ENCODE data around the gene NTRK2.

The NTRK2 gene

DNA sequence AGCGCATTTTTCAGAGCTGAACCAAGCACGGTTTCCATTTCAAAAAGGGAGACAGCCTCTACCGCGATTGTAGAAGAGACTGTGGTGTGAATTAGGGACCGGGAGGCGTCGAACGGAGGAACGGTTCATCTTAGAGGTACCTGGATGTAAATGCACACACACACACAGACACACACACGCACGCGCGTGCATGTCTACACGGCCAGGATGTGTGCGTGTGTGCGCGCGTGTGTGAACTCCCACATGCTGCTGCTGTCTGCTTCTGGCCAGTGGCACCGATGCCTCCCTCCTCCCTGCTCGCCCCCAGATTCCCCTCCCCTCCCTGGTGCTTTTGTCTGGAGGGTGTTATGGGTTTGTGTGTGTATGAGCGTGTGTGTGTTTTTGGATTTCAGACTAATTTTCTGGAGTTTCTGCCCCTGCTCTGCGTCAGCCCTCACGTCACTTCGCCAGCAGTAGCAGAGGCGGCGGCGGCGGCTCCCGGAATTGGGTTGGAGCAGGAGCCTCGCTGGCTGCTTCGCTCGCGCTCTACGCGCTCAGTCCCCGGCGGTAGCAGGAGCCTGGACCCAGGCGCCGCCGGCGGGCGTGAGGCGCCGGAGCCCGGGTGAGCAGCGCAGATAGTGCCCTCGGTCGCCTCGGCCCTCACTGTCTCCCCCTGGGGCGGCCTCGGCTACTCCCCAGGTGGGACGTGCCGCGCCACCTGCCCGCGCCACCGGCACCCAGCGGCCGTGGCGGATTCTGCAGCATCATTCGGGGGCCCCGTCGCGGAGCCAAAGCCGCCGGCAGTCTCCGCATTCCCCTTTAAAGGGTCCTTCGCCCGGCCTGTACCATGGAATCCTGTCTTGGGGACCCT lies at the start of gene NTRK2:
NTRK2 (plus strand) TSS at position 442 of the 850 bp plus-strand sequence. CDS start 1,020 bp downstream, outside the sequence.
- Mint-ChIP-seq H3K36me3 (no peaks in the 10 kb centered on the region), H3K27me3 (peaks cover 31% of the 10 kb centered on the region), H3K4me3 (peak within 1 kb of the TSS; percentile 56), H3K27ac (no peak within 1 kb of the TSS), H3K9me3 (ENCODE audit: low read depth) (peaks cover 4% of the 10 kb centered on the region), H3K4me1 (ENCODE audit: low read depth) (peaks cover 19% of the 10 kb centered on the region)

- Mint-ChIP-seq H3K4me3 (no peak overlapping the region), H3K36me3 (no peaks in the 10 kb centered on the region), H3K9me3 (ENCODE audit: low read depth) (no peaks in the 10 kb centered on the region), H3K4me1 (ENCODE audit: low read depth) (no peaks in the 10 kb centered on the region), H3K27ac (no peak overlapping the region), H3K27me3 (peaks cover 5% of the 10 kb centered on the region)
These were observed 49.2 kb upstream of the NTRK2 start for GRCh38 chr9:84620338-84620737.

- H3K27me3 Mint-ChIP-seq, result peaks cover 7% of the 10 kb centered on the region
- H3K36me3 Mint-ChIP-seq, result no peaks in the 10 kb centered on the region
- H3K9me3 Mint-ChIP-seq (ENCODE audit: low read depth), result no peaks in the 10 kb centered on the region
These were observed 47.7 kb upstream of the NTRK2 start for GRCh38 chr9:84621811-84622210.

DNA sequence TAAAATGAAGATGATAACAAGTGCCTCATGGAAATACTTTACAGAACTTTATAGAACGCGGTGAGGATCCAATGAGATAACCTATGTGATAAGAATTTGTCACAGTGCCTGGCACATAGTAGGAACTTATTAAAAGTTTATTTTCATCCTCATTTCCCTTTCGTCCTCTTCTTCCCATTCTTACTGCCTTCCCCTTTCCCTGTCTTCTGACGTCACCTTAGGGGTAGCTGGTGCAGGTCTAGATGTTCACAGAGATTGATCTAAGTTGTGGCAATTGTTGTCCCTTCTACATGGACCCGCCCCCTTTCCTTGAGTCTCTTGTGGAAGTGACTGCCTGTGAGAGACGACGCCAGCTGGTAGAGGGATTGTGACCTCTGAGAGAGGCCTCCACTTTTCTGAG lies 46.5 kb upstream of the NTRK2 start:
- Mint-ChIP-seq H3K4me3 (no peak overlapping the region), H3K36me3 (no peaks in the 10 kb centered on the region), H3K4me1 (ENCODE audit: low read depth) (no peaks in the 10 kb centered on the region), H3K27ac (no peak overlapping the region), H3K27me3 (peaks cover 7% of the 10 kb centered on the region), H3K9me3 (ENCODE audit: low read depth) (no peaks in the 10 kb centered on the region)

More at GRCh38 chr9:84621811-84622210, 47.7 kb upstream of the NTRK2 start:
- Mint-ChIP-seq H3K4me3 (no peak overlapping the region), H3K4me1 (ENCODE audit: low read depth) (no peaks in the 10 kb centered on the region), H3K27ac (no peak overlapping the region)

- H3K4me3 Mint-ChIP-seq, result no peak overlapping the region
- no peak overlapping the region for H3K27ac Mint-ChIP-seq
- H3K4me1 Mint-ChIP-seq (ENCODE audit: low read depth), result no peaks in the 10 kb centered on the region
- H3K9me3 Mint-ChIP-seq (ENCODE audit: low read depth), result peaks cover 9% of the 10 kb centered on the region
- no peaks in the 10 kb centered on the region for H3K36me3 Mint-ChIP-seq
- peaks cover 1% of the 10 kb centered on the region for H3K27me3 Mint-ChIP-seq
These were observed 33.1 kb upstream of the NTRK2 start for GRCh38 chr9:84636436-84636835.

DNA sequence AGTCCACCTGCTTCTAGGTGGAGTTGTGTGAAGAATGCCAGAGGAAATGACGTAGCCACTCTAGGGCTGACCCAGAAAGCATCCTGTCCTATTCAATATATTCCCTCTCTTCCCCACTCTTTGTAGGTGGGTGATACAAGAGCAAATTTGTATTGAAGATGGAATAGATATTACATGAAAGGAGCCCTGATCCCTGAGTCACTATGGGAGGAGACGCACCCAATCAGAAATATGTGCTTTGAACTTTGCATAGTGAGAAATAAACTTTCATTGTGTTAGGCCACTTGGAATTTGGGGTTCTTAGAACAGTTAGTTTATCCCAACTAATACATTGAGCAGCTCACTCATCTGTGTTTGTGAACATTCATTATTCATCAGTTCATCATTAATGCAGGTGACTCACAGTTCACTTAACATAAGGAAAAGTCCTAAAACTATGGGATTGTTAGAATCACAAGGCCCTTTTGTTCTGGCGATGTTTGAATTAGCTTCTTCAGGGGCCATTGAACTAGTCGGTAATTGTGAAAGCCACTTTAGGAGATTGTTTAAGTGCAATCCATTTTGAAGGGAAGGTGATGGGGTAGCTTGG lies 26.9 kb upstream of the NTRK2 start:
- Mint-ChIP-seq H3K4me3 (no peak overlapping the region), H3K36me3 (no peaks in the 10 kb centered on the region), H3K27me3 (peaks cover 1% of the 10 kb centered on the region), H3K27ac (no peak overlapping the region), H3K9me3 (ENCODE audit: low read depth) (peaks cover 10% of the 10 kb centered on the region), H3K4me1 (ENCODE audit: low read depth) (no peaks in the 10 kb centered on the region)

- Mint-ChIP-seq H3K36me3 (no peaks in the 10 kb centered on the region), H3K27ac (no peak overlapping the region), H3K4me1 (ENCODE audit: low read depth) (no peaks in the 10 kb centered on the region), H3K9me3 (ENCODE audit: low read depth) (no peaks in the 10 kb centered on the region), H3K4me3 (no peak overlapping the region), H3K27me3 (peaks cover 3% of the 10 kb centered on the region)
These were observed 21.8 kb upstream of the NTRK2 start for GRCh38 chr9:84647699-84648098.

GRCh38 chr9:84652496-84653120 lies 16.9 kb upstream of the NTRK2 start:
- no peak overlapping the region for H3K27ac Mint-ChIP-seq
- no peaks in the 10 kb centered on the region for H3K9me3 Mint-ChIP-seq (ENCODE audit: low read depth)
- H3K4me3 Mint-ChIP-seq, result no peak overlapping the region
- no peaks in the 10 kb centered on the region for H3K36me3 Mint-ChIP-seq
- H3K4me1 Mint-ChIP-seq (ENCODE audit: low read depth), result no peaks in the 10 kb centered on the region
- peaks cover 3% of the 10 kb centered on the region for H3K27me3 Mint-ChIP-seq

DNA sequence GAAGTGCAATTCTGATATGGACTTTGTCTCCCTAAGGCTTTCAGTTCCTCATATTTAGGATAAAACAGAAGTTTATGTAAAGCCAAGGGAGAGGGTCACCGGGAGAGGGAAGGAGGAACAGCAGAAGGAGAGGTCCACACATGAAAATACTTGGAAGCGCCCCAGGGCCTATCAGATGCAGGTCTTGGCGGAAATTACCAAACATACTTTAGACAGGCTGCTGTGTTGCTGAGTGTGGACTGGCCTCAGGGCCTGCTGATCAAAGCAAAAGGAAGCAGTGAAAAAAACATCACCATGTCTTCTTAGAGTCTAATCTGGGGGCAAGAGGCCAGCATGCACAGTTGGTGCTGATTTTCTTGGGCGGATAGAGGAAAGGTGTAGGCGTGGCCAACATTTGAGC lies 14.1 kb upstream of the NTRK2 start:
- no peaks in the 10 kb centered on the region for H3K9me3 Mint-ChIP-seq (ENCODE audit: low read depth)
- no peak overlapping the region for H3K27ac Mint-ChIP-seq
- H3K4me1 Mint-ChIP-seq (ENCODE audit: low read depth), result no peaks in the 10 kb centered on the region
- no peaks in the 10 kb centered on the region for H3K36me3 Mint-ChIP-seq
- no peak overlapping the region for H3K4me3 Mint-ChIP-seq
- peaks cover 3% of the 10 kb centered on the region for H3K27me3 Mint-ChIP-seq

DNA sequence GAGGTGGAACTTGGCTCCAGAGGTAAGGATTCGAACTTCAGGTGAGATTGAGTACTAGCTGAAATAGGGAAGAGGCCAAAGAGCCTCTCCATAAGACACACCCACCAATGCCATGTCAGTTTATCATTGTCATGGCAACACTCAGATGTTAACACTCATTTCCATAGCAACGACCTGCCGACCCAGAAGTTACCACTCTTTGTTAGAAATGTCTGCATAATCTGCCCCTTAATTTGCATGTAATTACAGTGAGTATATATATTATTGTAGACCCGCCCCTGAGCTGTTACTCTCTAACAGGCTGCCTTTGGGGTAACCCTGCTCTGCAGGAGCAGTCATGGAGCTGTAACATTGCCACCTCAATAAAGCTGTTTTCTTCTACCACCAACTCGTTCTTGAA lies 10.2 kb upstream of the NTRK2 start:
- H3K9me3 Mint-ChIP-seq (ENCODE audit: low read depth), result no peaks in the 10 kb centered on the region

DNA sequence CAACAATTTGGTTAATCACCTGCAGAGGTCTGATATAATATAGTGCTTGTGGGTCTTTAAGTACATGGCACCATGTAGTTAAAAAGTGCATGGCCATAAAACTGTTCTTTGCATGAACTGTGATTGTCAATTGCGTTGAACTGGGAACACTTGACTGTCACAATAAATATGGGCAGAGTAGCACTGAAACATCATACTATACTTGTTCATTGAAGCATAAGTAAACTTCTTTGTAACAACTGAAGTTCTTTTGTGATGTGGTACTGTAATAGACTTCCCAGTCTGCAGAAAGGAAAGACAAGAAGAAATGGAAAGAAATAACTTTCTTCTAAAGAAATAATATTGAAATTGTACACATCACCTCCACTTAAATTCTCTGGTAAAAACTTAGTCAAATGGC lies 9.8 kb upstream of the NTRK2 start:
- H3K27ac Mint-ChIP-seq, result no peak overlapping the region
- H3K36me3 Mint-ChIP-seq, result no peaks in the 10 kb centered on the region
- no peaks in the 10 kb centered on the region for H3K4me1 Mint-ChIP-seq (ENCODE audit: low read depth)
- H3K4me3 Mint-ChIP-seq, result no peak overlapping the region
- H3K9me3 Mint-ChIP-seq (ENCODE audit: low read depth), result no peaks in the 10 kb centered on the region
- H3K27me3 Mint-ChIP-seq, result peaks cover 2% of the 10 kb centered on the region

More for the DNA sequence above, 10.2 kb upstream of the NTRK2 start:
- Mint-ChIP-seq H3K27ac (no peak overlapping the region), H3K27me3 (peaks cover 2% of the 10 kb centered on the region), H3K4me3 (no peak overlapping the region), H3K36me3 (no peaks in the 10 kb centered on the region), H3K4me1 (ENCODE audit: low read depth) (no peaks in the 10 kb centered on the region)

DNA sequence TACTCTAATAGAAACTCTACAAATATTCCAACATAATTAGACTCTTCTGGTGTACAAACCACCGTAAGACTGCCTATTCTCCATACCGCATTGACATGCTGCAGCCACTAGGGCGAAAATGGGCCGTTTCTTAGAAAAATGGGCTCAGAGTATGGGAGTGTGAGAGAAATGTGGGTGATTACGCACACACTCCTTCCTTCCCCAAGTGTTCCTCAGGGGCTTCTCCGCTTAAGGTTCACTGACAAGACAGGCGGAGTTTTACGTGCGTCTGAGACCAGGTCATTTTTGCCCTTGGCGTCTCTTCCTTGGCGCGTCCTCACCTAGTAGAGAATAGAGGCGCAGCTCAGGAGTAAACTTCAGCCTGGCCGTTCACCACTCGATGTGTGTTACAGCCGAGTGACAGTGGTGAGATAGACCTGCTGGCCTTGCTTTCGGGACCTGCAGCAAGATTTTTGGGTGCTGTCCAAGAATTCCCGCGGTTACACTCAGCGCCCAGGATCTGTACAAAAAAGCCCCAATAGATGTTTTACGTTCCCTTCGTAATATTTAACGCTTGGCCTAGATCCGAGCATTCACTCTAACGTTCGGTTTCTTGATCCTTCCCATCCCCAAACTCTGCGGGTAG lies 1.8 kb upstream of the NTRK2 start:
- H3K4me3 Mint-ChIP-seq, result peak overlapping the region; percentile 47
- peaks cover 4% of the 10 kb centered on the region for H3K9me3 Mint-ChIP-seq (ENCODE audit: low read depth)
- H3K27me3 Mint-ChIP-seq, result peaks cover 31% of the 10 kb centered on the region
- peaks cover 19% of the 10 kb centered on the region for H3K4me1 Mint-ChIP-seq (ENCODE audit: low read depth)
- H3K27ac Mint-ChIP-seq, result no peak overlapping the region
- H3K36me3 Mint-ChIP-seq, result no peaks in the 10 kb centered on the region

DNA sequence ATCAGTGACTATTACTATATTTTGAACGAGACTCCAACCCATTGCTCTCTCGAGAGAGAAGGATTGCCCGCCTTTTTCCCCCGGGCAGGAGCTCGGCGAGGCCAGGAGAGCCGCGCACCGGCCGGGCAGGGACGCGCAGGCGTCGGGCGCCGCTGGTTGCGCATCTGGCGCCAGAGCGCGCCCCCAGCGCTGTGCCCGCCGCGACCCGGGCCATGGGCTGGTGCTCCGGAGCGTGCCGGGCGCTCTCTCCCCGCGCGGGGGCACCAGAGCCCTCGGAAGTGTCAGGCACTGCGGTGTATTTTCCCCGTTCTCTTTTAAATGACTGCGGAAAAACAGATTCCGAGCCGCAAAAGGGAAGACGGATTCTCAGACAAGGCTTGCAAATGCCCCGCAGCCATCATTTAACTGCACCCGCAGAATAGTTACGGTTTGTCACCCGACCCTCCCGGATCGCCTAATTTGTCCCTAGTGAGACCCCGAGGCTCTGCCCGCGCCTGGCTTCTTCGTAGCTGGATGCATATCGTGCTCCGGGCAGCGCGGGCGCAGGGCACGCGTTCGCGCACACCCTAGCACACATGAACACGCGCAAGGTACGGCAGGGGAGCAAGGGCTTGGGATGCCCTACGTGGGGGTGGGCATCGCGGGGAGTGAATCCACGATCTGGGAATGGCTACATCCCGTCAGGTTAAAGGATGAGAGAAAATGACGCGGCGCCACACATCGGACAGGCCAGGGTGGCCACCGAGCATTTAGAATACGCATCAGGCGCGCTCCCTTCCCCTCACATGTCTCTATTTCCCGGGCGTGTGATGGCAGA lies 1.1 kb upstream of the NTRK2 start:
- Mint-ChIP-seq H3K27ac (no peak overlapping the region), H3K36me3 (no peaks in the 10 kb centered on the region), H3K27me3 (peaks cover 31% of the 10 kb centered on the region), H3K9me3 (ENCODE audit: low read depth) (peaks cover 4% of the 10 kb centered on the region), H3K4me3 (peak overlapping the region; percentile 56), H3K4me1 (ENCODE audit: low read depth) (peaks cover 19% of the 10 kb centered on the region)

DNA sequence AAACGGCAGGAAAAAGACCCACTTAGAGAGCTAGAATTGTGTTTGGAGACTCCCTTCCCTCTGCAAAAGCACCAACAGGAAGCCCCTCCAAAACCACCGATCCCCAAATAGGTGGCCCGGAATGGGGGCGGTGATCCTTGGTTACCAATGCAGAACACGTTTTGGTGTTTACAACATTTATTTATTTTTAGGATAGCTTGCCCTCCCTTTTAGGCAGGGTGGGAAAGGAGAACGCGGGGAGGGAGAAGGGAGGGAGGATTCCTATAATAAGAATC lies 579 bp upstream of the NTRK2 start:
- Mint-ChIP-seq H3K4me3 (peak overlapping the region; percentile 56), H3K27me3 (peaks cover 31% of the 10 kb centered on the region), H3K9me3 (ENCODE audit: low read depth) (peaks cover 4% of the 10 kb centered on the region), H3K36me3 (no peaks in the 10 kb centered on the region), H3K4me1 (ENCODE audit: low read depth) (peaks cover 19% of the 10 kb centered on the region), H3K27ac (no peak overlapping the region)
